Stimulated activated CD4-positive, alpha-beta T cell treated with anti-CD3 and anti-CD28 coated beads, TNF-alpha, amount 100 ng/mL, for 4 hours (primary cell): ENCODE data around the gene TBC1D32.
"Not testable (repeated sequence)": the region's sequence is repeated elsewhere in the genome, so short reads cannot be mapped to it uniquely, and the experiment has no call there.

ENCODE experiments used
- DNase-seq, 3 experiments: peaks; one replicate each; pipeline ENCODE4 v3.0.0-alpha.2; 2020; ENCODE audit warnings: low read depth in 3 of 3

TBC1D32 gene

DNA sequence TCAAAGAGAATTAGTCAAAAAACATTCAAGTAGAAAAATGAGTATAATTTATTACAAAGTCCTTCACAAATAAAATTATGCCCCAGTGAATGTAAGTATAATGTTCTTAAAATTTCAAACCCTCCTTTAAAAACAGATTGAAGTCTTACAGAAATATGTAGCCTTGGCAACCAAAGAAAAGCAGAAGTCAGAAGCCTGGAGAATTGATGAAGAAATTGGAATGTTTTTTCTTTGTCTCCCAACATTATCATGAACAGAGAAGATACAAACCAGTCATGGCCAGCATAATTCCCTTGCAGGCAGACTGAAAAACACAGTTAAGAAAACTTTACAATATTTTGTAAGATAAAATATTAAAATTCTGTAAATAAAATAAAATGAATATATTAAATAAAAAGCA is 221.9 kb downstream of the TBC1D32 start:
- no peak for DNase-seq

DNA sequence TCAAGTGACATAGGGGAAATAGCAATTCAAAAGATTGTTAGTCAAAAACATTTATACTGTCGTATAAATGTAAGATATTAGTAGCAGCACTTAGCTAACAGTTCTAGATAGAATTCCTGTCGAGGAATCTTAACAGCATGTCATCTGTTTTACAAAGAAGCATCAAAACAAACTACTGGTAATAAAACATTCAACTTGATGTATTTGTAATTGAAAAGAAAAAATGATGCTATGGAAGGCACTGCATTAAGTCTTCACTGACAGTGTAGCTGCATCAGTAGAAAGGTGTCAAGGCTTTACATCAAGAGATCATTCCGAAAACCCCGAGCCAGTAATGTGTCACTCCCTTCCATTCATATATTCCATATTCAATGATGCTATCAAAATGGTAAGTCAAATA is 223.5 kb downstream of the TBC1D32 start:
- DNase-seq: no peak

DNA sequence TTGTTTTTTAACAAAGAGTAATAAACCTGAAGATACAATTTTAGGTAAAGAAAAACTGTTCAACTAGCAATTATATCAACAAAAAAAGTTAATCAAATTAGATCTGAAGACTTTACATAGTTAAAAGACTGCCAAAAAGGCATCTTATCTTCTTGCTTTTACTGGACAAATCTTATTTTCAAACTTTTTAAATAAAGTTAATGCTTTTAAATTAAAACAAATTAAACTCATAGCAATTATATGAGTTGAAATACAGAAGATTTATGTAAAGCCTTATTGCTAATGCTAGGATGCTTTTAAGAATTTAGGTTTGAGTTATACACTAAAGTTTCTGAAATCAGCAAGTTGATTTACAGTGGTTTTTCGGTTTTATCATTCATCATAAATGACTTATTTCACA is 227.3 kb downstream of the TBC1D32 start:
- DNase-seq: no peak

DNA sequence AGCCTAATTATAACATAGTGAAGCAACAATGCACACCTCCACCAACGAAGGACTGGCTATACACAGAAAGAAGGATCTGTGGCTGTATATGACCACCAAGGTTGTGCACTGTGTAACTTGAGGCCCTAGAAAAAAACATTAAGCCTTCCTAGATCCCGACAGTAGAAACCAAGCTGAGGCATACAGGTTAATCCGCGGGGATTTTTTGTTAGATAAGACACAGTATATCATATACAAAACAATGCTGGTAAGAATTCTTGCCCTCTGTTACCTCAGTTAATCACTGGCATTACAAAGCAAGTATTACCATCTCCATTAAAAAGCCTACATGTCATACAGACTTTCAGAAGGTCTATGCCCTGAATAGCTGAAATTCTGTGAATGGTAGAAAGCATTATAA is 228.8 kb downstream of the TBC1D32 start:
- no peak for DNase-seq

DNA sequence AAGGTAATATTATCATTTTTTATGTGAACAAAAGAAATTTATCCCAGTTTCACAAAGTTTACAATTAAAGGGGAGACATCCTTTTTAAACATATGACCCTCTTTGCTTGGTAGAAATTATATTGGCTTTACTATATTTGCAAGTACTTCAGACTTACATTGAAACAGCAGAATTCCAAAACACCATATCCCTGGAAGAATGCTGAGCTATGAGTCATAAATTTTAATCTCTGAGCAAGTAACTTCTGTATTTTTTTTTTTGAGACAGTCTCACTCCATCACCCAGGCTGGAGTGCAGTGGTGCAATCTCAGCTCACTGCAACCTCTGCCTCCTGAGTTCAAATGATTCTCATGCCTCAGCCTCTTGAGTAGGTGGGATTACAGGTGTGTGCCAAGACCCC is 240.4 kb downstream of the TBC1D32 start:
- DNase-seq: no peak

DNA sequence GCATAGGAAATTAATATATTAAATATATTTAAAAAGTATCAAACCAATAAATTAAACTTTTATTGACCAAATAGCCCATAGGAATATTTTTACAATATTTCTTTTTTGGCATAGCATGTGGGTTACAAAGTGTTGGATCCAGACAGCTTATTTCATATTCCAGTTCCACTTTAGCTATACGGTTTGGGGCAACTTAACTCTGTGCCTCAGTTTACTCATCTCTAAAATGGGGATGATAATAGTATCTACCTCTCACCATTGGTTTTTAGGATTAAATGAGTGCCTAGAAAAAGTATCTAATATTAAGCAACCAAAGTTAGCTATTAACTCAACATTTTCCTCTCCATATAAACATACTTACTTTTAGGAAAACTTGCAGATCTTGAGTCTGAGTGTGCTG is 243.8 kb downstream of the TBC1D32 start:
- no peak for DNase-seq

DNA sequence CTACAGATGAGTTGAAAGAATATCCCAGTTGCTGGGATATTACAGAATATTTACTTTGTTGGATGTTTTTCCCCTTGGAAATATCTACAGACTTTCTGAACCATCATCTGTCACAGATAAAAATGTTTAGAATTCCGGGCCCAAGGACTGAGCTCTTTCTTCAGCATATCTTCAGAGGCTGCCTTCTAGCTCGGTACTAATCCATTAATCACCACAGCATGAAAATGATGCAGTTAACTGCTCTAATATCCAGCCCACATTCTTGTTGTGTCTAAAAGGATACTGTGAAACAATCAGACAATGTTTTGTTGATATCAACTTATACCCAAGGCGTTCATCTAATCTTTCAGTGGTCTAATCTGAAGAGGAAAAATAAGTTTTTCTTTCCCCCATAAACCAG is 247.4 kb downstream of the TBC1D32 start:
- DNase-seq: no peak

DNA sequence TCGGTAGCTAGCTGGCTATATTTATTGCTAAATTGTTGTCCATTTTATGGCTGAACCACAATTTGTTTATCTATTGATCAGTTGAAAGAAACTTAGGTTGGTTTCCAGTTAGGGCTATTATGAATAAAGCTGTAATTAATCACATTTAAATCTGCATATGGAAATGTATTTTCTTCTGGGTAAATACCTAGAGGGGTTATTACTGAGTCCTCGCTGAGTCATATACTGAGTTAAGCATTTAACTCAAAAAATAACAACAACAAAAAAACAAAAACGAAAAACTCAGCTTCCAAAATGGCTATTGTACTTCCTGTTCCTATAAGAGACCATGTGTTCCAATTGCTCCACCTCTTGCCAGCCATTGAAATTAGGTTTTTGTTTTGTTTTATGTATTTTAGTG is 258.2 kb downstream of the TBC1D32 start:
- DNase-seq: no peak

DNA sequence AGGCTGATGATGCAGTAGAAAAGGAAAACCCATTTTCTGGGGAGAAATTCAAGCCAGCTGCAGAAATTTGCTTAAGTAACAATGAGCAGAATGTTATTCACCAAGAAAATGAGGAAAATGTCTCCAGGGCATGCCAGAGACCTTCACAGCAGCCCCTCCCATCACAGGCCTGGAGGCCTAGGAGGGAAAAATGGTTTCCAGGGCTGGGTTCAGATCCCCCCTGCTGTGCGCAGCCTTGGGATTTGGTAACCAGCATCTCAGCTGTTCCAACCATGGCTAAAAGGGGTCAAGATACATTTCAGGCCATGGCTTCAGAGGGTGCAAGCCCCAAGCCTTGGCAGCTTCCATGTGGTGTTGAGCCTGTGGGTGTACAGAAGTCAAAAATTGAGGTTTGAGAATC is 265.5 kb downstream of the TBC1D32 start:
- not testable (repeated sequence) for DNase-seq

DNA sequence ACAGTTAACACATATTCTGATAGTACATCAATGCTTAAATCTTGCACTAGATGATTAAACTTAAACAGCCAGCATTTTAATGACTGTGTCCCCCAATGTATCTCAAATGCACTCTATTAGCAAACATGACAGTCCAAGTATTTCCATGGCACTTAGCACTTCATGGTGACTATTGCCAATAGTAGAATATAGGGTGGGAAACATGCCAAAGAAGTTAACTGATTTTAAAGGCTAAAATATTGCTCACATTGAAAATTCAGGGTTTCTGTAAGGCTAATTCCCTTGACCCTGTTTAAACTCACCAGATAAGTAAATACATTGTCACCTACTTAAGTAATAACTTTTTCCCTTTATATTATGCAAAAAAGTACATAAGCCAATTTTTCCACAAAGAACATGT is 266.9 kb downstream of the TBC1D32 start:
- no peak for DNase-seq

DNA sequence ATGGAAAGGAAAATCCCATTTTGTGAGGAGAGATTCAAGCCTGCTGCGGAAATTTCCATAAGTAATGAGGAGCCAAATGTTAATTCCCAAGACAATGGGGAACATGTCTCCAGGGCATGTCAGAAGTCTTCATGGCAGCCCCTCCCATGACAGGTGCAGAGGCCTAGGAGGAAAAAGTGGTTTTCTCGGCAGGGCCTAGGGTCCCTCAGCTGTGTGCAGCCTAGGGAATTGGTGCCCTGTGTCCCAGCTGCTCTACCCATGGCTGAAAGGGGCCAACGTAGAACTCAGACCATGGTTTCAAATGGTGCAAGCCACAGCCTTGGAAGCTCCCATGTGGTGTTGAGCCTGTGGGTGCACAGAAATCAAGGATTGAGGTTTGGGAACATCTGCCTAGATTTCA is 269.9 kb downstream of the TBC1D32 start:
- no peak for DNase-seq

DNA sequence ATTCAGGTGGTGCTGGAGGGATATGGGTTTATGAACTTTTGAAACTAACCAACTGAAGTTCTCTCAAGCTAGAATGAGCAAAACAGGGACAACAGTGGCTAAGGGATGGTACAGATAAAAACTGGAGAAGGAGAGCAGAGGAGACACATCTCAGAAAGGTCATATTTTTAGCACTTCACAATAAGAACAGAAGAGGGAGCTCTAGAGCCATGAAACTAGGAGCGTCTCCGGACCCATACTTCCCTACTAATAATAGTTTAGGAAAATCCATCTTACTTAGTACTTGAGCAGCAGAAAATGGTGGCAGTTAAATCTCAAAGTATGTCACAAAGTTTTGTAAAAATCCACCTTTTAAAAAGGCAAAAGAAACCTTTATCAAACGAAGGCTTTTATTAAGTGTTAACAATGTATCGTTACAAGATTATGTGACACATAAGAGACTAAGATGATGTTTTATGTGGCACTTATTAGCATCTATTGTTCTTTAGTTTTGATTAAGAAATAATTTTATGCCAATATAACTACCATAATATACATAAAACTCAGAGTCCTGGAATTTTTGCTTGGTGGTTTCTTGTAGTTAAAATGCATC is 278.6 kb downstream of the TBC1D32 start:
- DNase-seq: no peak

DNA sequence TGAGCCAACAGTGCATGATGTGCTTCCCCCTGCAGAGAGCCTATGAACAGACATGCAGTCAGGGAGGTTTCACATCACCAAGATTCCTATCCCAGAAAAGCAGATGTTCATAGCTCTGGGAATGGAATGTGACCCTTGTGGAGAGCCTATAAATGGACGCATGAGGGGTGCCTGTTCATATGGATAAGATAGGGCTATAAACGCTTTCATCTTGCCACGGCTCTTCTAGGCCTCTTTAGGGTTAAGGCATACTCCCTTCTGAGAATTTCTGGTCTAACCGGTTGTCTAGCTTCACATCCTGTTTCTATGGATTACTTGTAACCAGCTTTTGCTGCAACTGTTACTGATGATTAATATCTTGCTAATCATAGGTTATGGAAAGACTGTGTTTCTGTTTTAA is 285.7 kb downstream of the TBC1D32 start:
- not testable (repeated sequence) for DNase-seq

DNA sequence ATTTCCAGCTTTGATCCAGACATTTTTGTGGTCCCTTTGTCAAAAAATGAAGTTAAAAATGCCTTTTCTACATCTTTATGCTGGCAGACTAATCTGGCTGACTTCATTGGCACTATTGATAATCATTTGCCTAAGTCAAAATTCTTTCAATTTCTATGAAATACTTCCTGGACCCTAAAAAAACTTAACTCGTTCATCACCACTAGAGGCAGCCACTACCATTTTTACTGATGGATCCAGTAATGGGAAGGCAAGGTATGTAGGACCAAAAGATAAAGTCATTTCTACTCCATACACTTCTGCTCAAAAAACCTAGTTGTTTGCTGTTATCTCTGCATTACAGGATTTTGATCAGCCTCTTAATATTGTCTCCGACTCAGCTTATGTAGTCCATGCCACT is 289.4 kb downstream of the TBC1D32 start:
- DNase-seq: not testable (repeated sequence)

DNA sequence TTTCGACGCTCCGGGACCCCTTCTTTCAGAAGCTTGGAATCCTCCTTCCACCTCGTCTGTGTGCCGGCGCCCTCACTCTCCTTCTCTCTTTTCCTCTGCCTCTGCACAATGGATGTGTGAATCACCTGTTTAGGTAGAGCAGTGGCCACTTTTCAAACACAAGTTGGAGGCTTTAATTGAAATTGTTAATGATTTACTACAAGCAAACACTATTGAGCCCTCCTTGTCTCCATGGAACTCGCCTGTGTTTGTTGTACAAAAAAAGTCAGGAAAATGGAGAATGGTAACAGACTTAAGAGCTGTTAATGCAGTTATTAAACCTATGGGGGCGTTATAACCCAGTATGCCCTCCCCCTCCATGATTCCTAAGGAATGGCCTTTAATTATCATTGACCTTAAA is 290.6 kb downstream of the TBC1D32 start:
- not testable (repeated sequence) for DNase-seq

DNA sequence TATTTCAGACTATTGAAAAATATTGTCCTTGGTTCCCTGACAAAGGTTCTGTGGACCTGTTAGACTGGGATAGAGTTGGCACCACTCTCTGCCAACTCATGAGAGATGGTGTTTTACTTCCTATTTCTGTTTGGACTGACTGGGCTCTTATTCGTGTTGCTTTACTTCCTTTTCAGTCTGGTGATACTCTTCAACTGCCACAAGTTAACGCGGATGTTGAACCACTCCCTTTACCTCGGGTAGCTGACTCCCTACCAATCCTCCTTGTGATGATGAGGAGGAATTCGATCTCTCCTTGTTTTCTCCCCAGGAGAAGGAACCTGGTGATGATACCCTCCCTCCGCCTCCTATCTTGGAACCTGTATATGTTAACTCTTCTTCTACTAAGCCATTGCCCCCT is 291.1 kb downstream of the TBC1D32 start:
- not testable (repeated sequence) for DNase-seq

DNA sequence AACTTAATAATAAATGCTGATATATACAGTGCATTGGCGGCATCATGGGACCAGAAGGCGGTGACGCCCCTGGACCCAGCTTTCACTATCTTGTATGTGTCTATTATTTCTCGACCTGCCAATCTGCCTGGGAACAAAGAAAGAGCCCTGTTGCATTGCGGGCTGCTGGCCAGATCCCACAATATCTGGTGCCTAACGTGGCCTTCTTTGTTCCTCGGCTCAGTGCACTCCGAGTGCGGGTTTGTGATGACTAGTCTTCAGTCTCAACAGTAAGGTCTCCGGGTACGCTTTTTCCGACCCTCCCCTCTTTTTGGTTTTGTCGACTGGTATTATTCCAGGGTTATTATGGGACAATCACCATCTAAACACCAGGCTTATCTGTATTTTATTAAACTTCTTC is 291.5 kb downstream of the TBC1D32 start:
- DNase-seq: no peak

DNA sequence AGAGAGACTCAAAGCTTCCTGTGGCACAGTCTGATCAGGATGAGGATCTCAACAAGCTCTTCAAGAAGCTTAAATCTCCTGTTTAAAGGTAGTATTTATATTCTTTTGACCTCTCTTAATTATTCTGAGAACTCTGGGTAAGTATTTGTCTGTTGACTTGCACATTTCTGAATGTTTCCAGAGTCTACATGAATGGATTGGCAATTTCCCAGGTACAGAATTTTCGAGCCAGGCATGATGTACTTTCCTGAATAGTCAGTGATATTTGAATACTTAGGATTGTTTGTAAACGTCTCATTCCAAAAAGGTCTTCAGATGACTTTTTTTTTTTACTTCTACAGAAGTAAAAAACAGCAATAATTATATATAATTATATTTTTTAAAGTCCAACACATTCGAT is 293.4 kb downstream of the TBC1D32 start:
- no peak for DNase-seq

DNA sequence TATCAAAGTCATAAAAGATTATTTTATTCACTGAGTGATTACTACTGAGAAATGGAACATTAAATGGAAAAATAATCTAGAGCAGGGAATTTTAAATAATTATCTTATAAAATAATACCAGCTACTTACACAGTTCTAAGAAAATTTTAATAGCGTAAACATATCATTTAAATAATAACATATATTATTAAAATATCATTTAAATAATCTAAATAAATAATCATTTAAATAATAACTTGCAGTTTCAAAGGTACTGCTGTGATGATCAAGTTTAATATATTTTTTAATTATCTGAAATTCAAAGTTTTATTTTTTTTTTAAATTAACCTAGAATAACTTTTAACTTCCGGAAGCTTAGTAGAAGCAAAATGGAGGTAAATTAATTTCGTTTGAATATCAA is 301.2 kb downstream of the TBC1D32 start:
- no peak for DNase-seq

DNA sequence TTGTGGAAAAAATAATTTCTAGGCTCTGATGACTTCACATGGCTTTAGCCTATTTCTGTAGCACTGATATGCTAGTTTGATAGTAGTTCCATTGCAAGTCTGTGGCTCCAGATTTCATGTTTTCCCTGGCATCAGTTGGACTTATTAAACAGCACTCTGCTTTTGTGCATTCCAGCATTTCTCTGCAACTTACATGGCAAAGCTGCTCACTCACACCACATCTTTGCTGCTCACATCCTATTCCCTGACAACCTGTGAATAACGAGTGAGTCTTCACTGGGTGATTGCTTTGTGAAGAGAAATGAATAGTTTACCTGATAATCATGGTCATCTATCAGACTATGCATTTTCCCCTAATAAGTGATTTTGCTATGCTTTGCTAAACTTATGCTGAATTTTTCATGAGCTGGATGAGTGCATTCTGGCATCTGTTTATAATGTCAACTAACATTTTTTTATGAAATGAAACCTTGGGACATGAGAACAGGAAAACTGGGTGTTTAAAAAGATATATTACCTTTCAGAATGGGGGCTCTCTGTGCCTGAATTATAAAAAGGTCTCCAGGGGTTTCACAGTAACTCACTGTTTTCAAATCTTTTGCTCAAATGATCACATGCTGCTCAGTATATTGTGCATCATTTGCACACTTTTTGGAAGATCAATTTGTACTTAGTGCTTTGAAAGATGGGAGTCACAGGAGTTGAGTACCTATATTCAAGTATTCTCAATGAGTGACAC is 301.8 kb downstream of the TBC1D32 start:
- DNase-seq: no peak
